HL-60/S4 treated with retinoic acid at 250 ng/mL for 4 days and 3 days (cell line): Measurements from ENCODE around the gene TERT.

ENCODE experiments used
- in situ Hi-C: fragments of 300-500 bp; cut with MboI; formaldehyde crosslinking; loops from 2 replicates; pipeline ENCODE4 v1.7.0; 2022; ENCODE audit warnings: low sequenced_read_pairs

Gene TERT

DNA sequence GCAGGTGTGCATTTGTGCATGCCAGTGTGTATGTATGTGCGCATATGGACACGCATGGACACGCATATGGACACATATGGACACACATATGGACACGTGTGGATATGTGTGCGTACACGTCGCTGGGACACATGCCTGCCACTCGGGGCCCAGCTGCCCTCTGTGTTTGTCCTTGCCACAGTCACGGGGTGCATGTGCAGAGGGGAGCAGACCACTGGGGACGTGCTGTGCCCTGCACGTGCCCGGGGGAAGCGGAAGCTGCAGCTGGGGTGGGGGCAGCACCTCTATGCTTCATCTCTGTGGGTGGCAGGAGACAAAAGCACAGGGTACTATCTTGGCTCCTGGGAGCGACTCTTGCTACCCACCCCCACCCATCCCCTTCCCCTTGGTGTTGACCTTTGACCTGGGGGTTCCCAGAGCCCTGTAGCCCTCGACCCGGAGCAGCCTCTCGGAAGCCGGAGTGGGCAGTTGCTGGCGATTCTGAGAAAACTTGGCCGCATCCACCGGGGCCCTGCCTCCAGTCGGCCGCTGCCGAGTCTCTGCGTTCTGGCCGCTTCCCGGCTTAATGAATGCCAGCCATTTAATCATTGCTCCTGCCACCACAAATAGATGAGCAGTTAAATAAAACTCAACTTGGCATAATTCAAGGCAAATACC, 72.1 kb downstream of the TERT start:
- in situ Hi-C loops: no loop called here

DNA sequence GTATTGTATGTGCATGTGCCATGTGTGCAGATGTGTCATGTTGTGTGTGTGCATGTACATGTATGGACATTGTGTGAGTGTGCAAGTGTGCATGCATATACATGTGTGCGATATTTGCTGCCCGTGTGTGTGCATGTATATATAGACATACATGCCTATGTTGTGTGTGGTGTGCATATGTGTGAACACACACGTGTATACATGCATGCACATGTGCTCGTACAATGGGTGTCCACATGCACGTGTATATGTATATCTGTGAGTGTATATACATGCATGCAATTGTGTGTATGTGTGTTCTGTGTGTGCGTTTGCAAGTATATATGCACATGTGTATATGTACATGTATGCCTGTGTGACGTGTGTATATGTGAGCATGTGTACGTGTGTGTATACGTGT, 72.7 kb downstream of the TERT start:
- in situ Hi-C loops: no loop called here

DNA sequence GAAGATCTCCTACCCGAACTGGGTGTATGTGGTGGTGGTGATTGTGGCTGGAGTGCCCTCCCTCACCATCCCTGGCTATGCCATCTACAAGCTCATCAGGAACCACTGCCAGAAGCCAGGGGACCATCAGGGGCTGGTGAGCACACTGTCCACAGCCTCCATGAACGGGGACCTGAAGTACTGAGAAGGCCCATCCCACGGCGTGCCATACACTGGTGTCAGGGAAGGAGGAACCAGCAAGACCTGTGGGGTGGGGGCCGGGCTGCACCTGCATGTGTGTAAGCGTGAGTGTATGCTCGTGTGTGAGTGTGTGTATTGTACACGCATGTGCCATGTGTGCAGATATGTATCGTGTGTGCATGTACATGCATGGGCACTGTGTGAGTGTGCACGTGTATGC, 73.1 kb downstream of the TERT start:
- in situ Hi-C loops: no loop called here

DNA sequence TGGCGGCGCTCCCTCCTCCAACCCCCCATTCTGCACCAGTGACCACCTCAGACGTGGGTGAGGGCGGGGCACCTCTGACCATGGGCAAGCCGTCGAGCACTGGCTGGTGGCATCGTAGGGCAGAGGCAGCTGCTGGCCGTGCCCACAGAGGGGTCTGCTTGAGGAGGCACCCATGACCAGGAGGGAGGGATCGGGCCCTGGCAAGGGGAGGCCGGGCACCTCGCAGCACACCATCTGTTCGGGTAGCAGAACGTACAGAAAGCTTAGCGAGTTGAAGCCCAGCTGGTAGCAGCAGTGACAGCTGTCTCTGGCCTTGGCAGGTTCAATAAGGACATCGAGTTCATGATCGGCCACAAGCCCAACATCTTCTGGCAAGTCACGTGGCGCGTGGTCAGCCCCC, 74.0 kb downstream of the TERT start:
- in situ Hi-C loops: no loop called here

DNA sequence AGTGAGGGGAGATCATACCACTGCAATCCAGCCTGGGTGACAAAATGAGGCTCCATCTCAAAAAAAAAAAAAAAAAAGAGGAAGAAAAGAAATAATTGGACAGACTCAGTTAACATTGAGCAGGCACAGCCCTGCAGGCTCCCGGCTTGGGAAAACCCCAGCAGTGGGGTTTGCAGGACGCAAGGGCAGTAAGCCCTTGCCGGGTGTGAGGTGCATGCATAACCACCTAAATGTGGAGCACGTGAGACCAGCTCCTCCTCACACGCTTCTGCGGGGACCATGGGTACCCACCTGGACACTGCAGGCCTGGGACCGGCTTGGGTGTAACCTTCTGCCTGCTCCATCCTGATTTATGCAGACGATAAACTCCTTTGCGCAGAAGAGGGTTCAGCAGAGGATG, 74.5 kb downstream of the TERT start:
- in situ Hi-C loops: no loop called here

DNA sequence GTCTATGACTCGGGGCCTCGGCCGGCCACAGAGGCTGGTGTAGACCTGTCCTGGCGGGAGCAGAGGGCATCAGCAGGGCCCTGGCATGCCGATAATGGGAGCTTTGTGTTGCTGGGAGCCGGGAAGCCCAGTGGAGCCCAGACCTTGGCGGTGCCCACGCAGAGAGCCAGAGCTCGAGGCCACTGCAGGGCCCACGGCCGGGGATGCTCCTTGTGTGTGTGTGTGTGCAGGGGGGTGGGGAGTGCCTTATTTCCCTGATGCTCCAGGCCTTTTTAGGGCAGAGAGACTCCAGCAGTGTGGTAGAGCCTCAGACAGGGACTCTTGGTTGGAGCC, 75.1 kb downstream of the TERT start:
- in situ Hi-C loops: no loop called here

DNA sequence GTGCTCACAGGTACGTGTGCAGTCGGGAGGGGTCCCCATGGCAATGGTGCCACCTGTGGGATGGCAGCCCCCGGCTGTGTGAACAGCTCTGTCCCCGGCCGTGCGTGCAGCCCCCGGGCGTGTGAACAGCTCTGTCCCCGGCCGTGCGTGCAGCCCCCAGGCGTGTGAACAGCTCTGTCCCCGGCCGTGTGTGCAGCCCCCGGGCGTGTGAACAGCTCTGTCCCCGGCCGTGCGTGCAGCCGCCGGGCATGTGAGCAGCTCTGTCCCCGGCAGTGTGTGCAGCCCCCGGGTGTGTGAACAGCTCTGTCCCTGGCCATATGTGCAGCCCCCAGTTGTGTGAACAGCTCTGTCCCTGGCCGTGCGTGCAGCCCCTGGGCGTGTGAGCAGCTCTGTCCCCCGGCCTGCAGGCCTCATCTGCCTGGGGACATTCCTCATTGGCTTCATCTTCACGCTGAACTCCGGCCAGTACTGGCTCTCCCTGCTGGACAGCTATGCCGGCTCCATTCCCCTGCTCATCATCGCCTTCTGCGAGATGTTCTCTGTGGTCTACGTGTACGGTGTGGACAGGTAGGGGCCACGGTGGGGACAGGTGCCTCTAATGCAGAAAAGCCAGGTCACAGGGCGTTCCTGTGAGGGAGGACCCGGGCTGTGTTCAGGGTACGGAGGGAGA, 75.6 kb downstream of the TERT start:
- in situ Hi-C loops: no loop called here

DNA sequence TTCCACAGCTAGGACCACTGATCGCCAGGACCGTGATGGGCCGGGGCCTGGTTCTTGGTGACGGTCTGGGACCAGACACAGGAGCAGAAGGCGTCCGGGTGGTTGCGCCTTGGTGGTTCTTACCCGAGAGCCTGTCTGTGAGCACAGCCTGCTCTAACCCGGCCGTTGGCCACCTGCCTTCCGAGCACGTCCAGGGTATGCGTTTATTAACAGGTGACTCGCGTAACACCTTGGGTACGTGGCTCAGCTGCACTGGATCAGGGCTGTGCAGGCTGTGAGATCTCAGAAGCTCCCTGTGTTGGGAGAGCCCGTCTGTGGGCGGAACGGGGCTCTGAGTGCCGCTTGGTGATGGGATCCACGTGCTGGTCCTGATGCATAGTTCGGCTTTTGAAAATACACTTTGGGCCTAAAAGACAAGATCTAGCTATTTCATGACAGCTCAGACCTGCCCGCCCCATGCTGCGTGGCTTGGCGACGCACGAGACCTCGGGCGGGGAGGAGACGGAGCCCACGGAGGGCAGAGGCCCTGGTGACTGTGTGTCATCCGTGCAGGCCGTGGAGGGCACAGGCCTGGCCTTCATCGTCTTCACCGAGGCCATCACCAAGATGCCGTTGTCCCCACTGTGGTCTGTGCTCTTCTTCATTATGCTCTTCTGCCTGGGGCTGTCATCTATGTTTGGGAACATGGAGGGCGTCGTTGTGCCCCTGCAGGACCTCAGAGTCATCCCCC, 76.4 kb downstream of the TERT start:
- in situ Hi-C loops: no loop called here

DNA sequence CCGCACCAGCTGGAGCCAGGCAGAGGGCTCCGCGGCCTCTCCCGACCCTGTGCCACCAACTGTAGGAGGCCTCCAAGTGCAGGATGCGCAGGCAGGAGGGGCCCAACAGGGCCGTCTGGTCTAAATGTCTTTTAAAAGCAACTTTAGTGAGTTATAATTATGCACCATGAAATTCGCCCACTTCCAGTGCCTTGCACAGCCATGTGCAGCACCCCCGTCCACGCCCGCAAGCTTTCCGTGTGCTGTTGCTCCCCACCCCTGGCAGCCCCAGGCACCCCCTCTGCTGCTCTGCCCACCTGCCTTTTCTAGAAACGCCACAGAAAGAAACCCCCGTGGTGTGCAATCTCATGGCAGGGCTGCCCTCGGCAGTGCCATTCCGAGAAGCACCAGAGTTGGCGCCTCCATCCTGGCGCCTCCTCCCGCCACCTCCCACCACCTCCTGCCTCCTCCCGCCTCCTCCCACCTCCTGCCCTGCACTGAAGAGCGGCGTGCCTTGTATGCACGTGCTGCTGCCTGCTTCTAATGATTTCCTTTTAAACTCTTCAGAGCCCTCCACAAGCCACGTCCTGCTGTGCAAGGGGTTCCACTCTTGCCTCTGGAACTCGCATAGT, 77.2 kb downstream of the TERT start:
- in situ Hi-C loops: no loop called here

DNA sequence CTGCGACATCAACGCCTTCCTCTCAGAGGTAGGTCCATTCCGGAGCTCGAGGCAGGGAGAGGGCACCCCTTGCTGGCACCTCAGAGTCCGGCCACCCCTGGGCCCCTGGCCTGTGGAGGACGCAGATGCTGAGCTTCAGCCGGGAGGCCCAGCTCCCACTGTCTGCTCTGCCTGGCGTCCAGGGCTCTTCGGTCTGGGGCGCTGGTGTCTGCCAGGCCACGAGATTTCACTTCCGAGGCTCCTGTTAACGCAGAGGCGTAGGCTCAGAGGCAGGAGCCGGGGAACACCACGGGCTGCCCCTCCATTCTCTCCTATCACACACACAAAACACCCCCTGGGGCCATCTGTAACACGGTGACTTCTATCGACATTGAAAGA, 78.0 kb downstream of the TERT start:
- in situ Hi-C loops: no loop called here

DNA sequence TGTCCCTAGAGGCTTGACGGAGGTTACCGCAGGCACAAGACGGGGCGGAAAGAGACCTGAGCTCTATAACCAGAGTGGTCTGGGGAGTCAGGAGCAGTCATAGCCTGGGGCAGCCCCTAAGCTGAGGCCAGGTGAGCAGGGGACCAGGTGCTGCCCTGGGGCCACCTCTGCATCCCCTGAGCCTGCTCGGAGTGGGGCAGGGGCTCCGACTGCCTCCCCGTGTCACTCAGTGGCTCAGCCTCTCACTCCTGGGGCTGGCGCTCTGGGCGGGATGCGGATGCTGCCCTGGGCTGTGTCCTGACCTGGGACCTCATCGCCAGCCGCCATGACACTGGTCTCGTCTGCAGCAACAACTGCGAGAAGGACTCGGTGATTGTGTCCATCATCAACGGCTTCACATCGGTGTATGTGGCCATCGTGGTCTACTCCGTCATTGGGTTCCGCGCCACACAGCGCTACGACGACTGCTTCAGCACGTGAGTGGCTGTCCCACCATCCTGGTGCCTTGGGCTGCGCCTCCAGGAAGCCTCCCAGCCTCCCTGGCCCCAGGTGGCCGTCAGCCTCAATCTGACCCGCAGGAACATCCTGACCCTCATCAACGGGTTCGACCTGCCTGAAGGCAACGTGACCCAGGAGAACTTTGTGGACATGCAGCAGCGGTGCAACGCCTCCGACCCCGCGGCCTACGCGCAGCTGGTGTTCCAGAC, 78.5 kb downstream of the TERT start:
- in situ Hi-C loops: no loop called here

DNA sequence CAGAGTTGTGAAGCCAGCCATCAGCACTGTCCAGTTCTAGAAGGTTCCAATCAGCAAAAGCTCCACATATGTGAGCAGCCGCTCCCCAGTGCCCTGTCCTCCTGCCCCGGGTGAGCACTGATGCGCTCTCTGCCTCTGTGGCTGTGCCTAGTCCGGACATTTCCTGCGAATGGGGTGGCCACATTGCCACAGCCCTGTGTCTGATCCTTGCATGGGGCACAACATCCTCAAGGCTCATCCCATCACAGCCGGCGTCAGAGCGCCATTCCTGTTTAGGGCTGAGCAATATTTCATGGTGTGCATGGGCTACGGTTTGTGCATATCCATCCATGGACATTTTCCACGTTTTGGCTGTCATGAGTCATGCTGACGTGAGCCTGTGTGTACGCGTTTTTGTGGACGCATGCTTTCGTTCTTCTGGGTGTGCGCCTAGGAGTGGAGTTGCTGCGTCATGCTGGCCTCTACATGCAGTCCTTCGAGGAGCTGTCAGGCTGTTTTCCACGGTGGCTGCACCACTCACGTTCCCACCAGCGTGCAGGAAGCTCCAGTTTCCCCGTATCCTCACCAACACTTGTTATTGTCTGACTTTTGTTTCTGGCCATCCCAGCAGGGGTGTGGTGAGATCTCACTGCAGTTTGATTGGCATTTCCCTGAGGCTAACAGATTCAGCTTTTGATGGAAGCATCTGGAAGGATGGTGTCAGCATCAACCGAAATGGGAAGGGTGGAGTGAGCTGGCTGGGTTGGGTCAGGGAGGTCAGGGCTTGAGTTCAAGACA, 79.4 kb downstream of the TERT start:
- in situ Hi-C loops: no loop called here

DNA sequence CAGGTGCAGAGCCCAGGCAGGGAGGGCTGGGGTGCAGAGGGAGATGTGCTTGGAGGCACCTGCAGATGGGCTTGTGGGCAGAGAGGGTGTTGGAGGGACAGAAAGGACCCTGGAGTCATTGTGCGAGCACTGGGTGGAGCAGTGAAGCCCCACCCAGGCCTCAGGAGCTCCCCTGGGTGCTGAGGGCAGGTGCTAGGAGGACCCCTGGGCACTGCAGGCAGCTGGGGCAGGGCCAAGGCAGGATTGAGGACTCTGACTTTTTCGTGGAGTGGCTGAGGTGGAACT, 80.0 kb downstream of the TERT start:
- in situ Hi-C loops: no loop called here

DNA sequence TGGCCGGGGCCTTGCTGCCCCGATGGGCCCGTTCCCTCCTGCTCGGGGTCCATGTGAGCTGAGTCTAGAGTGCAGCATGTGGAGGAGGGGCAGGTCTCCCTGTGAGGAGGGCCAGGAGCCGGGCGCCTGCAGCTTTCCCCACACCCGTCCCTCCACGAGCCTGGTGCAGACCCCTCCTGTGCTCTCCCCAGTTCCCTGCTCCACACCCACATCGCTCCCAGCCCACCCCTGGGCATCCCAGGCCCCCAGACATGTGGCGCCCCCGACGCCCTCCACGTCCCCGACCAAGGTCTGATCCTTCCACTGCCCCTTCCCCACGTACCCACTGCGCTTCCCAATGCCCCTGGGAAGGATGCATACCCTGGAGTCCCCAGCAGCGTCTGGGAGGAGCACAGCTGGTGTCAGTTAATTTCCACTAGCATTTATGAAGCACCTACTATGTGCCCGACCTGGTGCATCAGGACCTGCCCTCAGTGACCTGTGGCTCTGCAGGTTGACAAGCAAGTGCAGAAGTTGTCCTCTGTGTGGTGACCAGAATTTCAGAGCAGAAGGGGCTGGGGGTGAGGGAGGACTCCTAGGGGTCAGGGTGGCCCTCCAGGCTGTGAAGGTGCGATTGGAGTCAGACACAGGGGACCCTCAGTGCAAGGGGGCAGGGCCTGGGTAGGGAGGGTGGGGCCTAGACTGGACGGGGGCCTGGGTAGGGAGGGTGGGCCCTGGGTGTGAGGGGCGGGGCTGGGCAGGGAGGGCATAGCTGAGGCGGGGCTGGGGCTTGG, 80.5 kb downstream of the TERT start:
- in situ Hi-C loops: no loop called here

DNA sequence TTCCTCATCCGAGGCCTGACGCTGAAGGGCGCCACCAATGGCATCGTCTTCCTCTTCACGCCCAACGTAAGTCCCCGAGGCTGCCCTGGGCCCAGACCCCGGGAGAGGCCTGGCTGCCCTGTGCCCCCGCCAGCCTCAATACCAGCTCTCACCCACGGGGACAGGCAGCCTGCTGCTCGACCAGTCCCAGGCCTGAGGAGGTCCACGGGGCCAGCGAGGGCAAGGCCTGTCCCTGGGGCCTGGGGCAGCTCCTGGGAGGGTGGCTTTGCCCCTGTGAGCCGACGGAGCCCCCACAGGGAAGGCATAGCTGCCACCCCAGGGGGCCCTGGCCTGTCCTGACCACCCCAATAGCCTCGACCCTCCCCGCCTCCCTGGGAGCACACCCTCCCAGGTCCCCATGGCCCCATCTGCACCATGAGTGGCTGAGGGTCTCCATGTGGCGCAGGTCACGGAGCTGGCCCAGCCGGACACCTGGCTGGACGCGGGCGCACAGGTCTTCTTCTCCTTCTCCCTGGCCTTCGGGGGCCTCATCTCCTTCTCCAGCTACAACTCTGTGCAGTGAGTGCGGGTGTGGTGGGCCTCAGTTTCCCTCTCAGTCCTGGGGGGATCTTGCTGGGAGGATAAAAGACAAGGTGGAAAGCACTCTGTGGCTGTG, 81.2 kb downstream of the TERT start:
- in situ Hi-C loops: no loop called here

DNA sequence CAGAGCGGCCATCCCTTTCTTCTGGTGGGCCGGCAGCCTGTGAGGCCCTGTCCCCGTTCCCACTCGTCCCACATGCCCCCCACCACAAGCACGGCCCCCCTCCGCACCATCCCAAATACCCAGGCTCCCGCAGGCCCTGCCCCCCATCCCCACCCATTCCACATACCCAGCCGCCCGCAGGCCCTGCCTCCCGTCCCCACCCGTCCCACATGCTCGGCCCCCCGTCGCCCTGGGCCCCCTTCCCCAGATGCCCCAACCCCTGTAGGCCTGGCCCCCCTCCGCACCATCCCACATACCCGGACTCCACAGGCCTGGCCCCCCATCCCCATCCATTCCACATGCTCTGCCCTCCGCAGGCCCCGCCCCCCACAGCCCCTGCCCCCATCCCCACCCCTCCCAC, 82.0 kb downstream of the TERT start:
- in situ Hi-C loops: no loop called here

DNA sequence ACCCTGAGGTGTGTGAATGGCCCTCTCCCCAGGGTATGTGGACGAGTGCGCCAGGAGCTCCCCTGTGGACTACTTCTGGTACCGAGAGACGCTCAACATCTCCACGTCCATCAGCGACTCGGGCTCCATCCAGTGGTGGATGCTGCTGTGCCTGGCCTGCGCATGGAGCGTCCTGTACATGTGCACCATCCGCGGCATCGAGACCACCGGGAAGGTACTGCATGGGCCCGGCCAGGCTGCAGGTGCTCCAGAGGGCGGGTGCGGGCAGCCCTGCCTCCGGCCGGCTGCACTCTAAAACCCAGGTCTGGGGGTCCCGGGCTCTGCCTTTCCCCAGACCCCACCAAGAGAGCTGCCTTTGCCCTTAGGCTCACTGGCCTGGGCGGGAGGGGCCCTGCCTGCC, 82.6 kb downstream of the TERT start:
- in situ Hi-C loops: no loop called here

DNA sequence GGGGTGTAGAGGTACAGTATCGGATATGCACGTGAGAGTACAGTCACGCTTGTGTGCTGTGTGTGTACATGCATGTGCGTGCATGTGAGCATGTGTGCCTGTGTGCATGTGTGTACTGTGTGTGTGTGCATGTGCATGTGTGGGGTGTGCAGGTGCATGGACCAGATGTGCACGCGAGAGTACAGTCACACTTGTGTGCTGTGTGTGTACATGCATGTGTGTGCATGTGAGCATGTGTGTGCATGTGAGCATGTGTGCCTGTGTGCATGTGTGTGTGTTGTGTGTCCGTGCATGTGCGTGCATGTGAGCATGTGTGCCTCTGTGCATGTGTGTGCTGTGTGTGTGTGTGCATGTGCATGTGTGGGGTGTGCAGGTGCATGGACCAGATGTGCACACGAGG, 83.2 kb downstream of the TERT start:
- in situ Hi-C loops: no loop called here

DNA sequence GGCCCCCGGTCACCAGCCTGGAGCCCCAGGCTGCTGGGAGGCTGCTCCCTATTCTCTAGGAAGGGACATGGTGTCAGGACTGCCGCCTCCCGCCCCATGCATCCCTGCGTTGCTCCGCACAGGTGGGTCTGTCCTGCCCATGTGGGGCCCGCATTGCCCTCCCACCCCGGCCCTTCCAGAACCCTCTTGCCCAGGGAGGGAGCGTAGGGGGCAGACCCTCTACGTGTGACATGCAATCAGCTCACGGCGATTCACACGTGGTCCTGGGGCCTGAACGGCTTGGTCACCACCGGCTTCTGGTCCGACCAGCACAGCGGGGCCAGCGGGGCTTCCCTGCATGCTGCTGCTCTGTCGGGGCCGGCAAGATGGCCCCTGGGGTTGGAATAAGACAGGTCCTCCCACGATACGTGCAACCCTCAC, 84.0 kb downstream of the TERT start:
- in situ Hi-C loops: no loop called here
